Activated CD4-positive, alpha-beta T cell treated with anti-CD3 and anti-CD28 coated beads for 36 hours (primary cell): ENCODE data around the gene ELMO2. TPM values are rescaled to one million over a fixed set of nuclear protein-coding genes. Genes with fewer than 3 reads are reported as not detected.

ENCODE experiments used
- ATAC-seq: fragments of 200-7000 bp; cut with Tn5 transposase; one replicate; pipeline ENCODE4 v1.10.0; 2021; ENCODE audit warnings: mild to moderate bottlenecking, moderate library complexity
- CTCF ChIA-PET: fragments of 350-600 bp; sonication (Branson Sonifier 250); formaldehyde crosslinking; loops from one replicate; lab custom pipeline; 2021; ENCODE audit warnings: antibody characterized with exemption; lab: Charles Lee
- POLR2A ChIA-PET: fragments of 350-600 bp; sonication (Branson Sonifier 250); formaldehyde crosslinking; loops from one replicate; lab custom pipeline; 2021; ENCODE audit warnings: antibody characterized with exemption, inconsistent platforms; lab: Charles Lee
- DNase-seq: peaks from one replicate; pipeline ENCODE4 v3.0.0-alpha.2; 2020
- H3K27ac Mint-ChIP-seq: one replicate; pipeline ENCODE4 v1.8.0; 2021; ENCODE audit warnings: mixed read lengths
- H3K27me3 Mint-ChIP-seq: one replicate; pipeline ENCODE4 v1.8.0; 2021; ENCODE audit warnings: mixed read lengths
- H3K36me3 Mint-ChIP-seq: one replicate; pipeline ENCODE4 v1.8.0; 2021; ENCODE audit warnings: low read depth, mixed read lengths
- H3K4me1 Mint-ChIP-seq: one replicate; pipeline ENCODE4 v1.8.0; 2021; ENCODE audit warnings: mixed read lengths
- H3K4me3 Mint-ChIP-seq: one replicate; pipeline ENCODE4 v1.8.0; 2021; ENCODE audit warnings: mild to moderate bottlenecking, moderate library complexity, mixed read lengths
- H3K9me3 Mint-ChIP-seq: one replicate; pipeline ENCODE4 v1.8.0; 2021; ENCODE audit warnings: low read depth, mixed read lengths
- intact Hi-C, 2 experiments: fragments of 100-400 bp; cut with DNase I in 1 of 2; cut with micrococcal nuclease in 1 of 2; formaldehyde crosslinking; loops; one replicate each; pipeline versions ENCODE4 v1.14.2 to v1.15.1; 2022 to 2024; cut with DNase I, micrococcal nuclease
- total RNA-seq, 2 experiments: library from RNA; stranded (reverse); gene quantifications; one replicate each; pipeline ENCODE4 v1.2.3, GENCODE V29; 2021

The ELMO2 gene
- total RNA-seq, 2 experiments from 2014 or later, result 47.4 to 54.6 TPM

- H3K4me1 Mint-ChIP-seq, result peaks cover 15% of the 10 kb centered on the region
- ATAC-seq, result peak; percentile 47
- peak overlapping the region; percentile 17 for H3K27ac Mint-ChIP-seq
Measured at GRCh38 chr20:46342451-46343347, 63.7 kb downstream of the ELMO2 start.

GRCh38 chr20:46342010-46342378 lies 64.4 kb downstream of the ELMO2 start:
- intact Hi-C loops, result no loop called here
- Mint-ChIP-seq H3K27ac (no peak overlapping the region), H3K9me3 (no peaks in the 10 kb centered on the region), H3K4me1 (peaks cover 15% of the 10 kb centered on the region), H3K4me3 (no peak overlapping the region), H3K27me3 (no peaks in the 10 kb centered on the region), H3K36me3 (no peaks in the 10 kb centered on the region)
- ChIA-PET CTCF (no interaction called here), POLR2A (no interaction called here)
- no peak for DNase-seq
- no peak for ATAC-seq

More at GRCh38 chr20:46342451-46343347, 63.7 kb downstream of the ELMO2 start:
- intact Hi-C loops, result no loop called here
- Mint-ChIP-seq H3K27me3 (no peaks in the 10 kb centered on the region), H3K9me3 (no peaks in the 10 kb centered on the region), H3K36me3 (no peaks in the 10 kb centered on the region), H3K4me3 (no peak overlapping the region)
- ChIA-PET CTCF (interaction anchor here (0.9 kb wide), 1 partner anchor 8 kb away, joined by 3 read pairs; no protein-coding TSS in a partner anchor), POLR2A (no interaction called here)
- no peak for DNase-seq

GRCh38 chr20:46341074-46342009 lies 65.1 kb downstream of the ELMO2 start:
- ChIA-PET CTCF (no interaction called here), POLR2A (interaction anchor here (0.6 kb wide), 1 partner anchor 246 kb away, joined by 3 read pairs; no protein-coding TSS in a partner anchor)
- Mint-ChIP-seq H3K36me3 (no peaks in the 10 kb centered on the region), H3K4me1 (peaks cover 15% of the 10 kb centered on the region), H3K9me3 (no peaks in the 10 kb centered on the region), H3K27me3 (peaks cover 3% of the 10 kb centered on the region), H3K4me3 (no peak overlapping the region), H3K27ac (no peak overlapping the region)
- DNase-seq (no peak), ATAC-seq (no peak)
- intact Hi-C loops, result no loop called here

GRCh38 chr20:46339037-46339436 lies 67.4 kb downstream of the ELMO2 start:
- Mint-ChIP-seq H3K9me3 (no peaks in the 10 kb centered on the region), H3K4me3 (no peak overlapping the region), H3K27me3 (peaks cover 12% of the 10 kb centered on the region), H3K36me3 (no peaks in the 10 kb centered on the region), H3K4me1 (peaks cover 12% of the 10 kb centered on the region), H3K27ac (no peak overlapping the region)
- ChIA-PET POLR2A (interaction anchor here (0.7 kb wide), 1 partner anchor 68 kb away, joined by 3 read pairs; no protein-coding TSS in a partner anchor), CTCF (no interaction called here)
- DNase-seq (no peak), ATAC-seq (no peak)
- intact Hi-C loops, result no loop called here

GRCh38 chr20:46336735-46337134 lies 69.7 kb downstream of the ELMO2 start:
- intact Hi-C loops, result no loop called here
- Mint-ChIP-seq H3K36me3 (no peaks in the 10 kb centered on the region), H3K4me1 (no peaks in the 10 kb centered on the region), H3K27me3 (peaks cover 22% of the 10 kb centered on the region), H3K27ac (no peak overlapping the region), H3K4me3 (no peak overlapping the region), H3K9me3 (no peaks in the 10 kb centered on the region)
- ATAC-seq, result no peak
- DNase-seq, result no peak
- POLR2A ChIA-PET, result no interaction called here
- CTCF ChIA-PET, result interaction anchor here (1.2 kb wide), 1 partner anchor 30 kb away, joined by 4 read pairs; no protein-coding TSS in a partner anchor

- H3K27ac Mint-ChIP-seq, result no peak overlapping the region
- ATAC-seq (no peak), DNase-seq (no peak)
- H3K4me1 Mint-ChIP-seq, result no peaks in the 10 kb centered on the region
- peaks cover 26% of the 10 kb centered on the region for H3K27me3 Mint-ChIP-seq
- CTCF ChIA-PET, result interaction anchor here (0.6 to 1.9 kb wide), 5 partner anchors 9 to 1592 kb away, joined by 3 to 8 read pairs (median 4); no protein-coding TSS in a partner anchor
- H3K9me3 Mint-ChIP-seq, result no peaks in the 10 kb centered on the region
- POLR2A ChIA-PET, result no interaction called here
- no peaks in the 10 kb centered on the region for H3K36me3 Mint-ChIP-seq
- no peak overlapping the region for H3K4me3 Mint-ChIP-seq
- intact Hi-C loops, result no loop called here
Measured at GRCh38 chr20:46334303-46334904, 72.0 kb downstream of the ELMO2 start.

- POLR2A ChIA-PET, result no interaction called here
- DNase-seq (no peak), ATAC-seq (no peak)
- H3K36me3 Mint-ChIP-seq, result no peaks in the 10 kb centered on the region
- no peaks in the 10 kb centered on the region for H3K9me3 Mint-ChIP-seq
- H3K27ac Mint-ChIP-seq, result no peak overlapping the region
- CTCF ChIA-PET, result interaction anchor here (0.5 to 1.9 kb wide), 4 partner anchors 10 to 1593 kb away, joined by 3 to 8 read pairs (median 3); no protein-coding TSS in a partner anchor
- intact Hi-C loops, result no loop called here
- no peaks in the 10 kb centered on the region for H3K4me1 Mint-ChIP-seq
- H3K4me3 Mint-ChIP-seq, result no peak overlapping the region
- peaks cover 27% of the 10 kb centered on the region for H3K27me3 Mint-ChIP-seq
Measured at GRCh38 chr20:46333161-46333991, 73.0 kb downstream of the ELMO2 start.

GRCh38 chr20:46332373-46333160 lies 73.8 kb downstream of the ELMO2 start:
- Mint-ChIP-seq H3K4me3 (no peak overlapping the region), H3K27me3 (peaks cover 27% of the 10 kb centered on the region), H3K4me1 (no peaks in the 10 kb centered on the region), H3K36me3 (no peaks in the 10 kb centered on the region), H3K9me3 (no peaks in the 10 kb centered on the region), H3K27ac (no peak overlapping the region)
- intact Hi-C loops, result no loop called here
- POLR2A ChIA-PET, result no interaction called here
- DNase-seq (no peak), ATAC-seq (no peak)
- CTCF ChIA-PET, result interaction anchor here (0.5 to 1.9 kb wide), 4 partner anchors 17 to 533 kb away, joined by 3 to 8 read pairs (median 3); no protein-coding TSS in a partner anchor

- ChIA-PET CTCF (interaction anchor here (0.6 to 0.9 kb wide), 2 partner anchors 17 to 204 kb away, joined by 3 read pairs; no protein-coding TSS in a partner anchor), POLR2A (no interaction called here)
- Mint-ChIP-seq H3K27ac (no peak overlapping the region), H3K27me3 (peaks cover 27% of the 10 kb centered on the region), H3K36me3 (no peaks in the 10 kb centered on the region), H3K4me1 (no peaks in the 10 kb centered on the region), H3K9me3 (no peaks in the 10 kb centered on the region), H3K4me3 (no peak overlapping the region)
- intact Hi-C loops, result no loop called here
- DNase-seq, result no peak
- ATAC-seq, result no peak
Measured at GRCh38 chr20:46331611-46332361, 74.6 kb downstream of the ELMO2 start.
